Activated CD8-positive, alpha-beta memory T cell treated with anti-CD3 and anti-CD28 coated beads for 4 hours (primary cell): Measurements from ENCODE around the gene KRT17.
"Not testable (repeated sequence)": the region's sequence is repeated elsewhere in the genome, so short reads cannot be mapped to it uniquely, and the experiment has no call there.

Source experiments
- DNase-seq, 2 donors: peaks; one replicate each; pipeline ENCODE4 v3.0.0-alpha.2; 2020; ENCODE audit warnings: low read depth in 2 of 2

KRT17 gene

GRCh38 chr17:41619927-41620582 is 4.3 kb downstream of the KRT17 start:
- DNase-seq: not testable (repeated sequence)

- DNase-seq: no peak
Measured at GRCh38 chr17:41619036-41619926, 5.1 kb downstream of the KRT17 start.

- DNase-seq: no peak
Measured at GRCh38 chr17:41618341-41619035, 5.9 kb downstream of the KRT17 start.

GRCh38 chr17:41617698-41618097 is 6.7 kb downstream of the KRT17 start:
- DNase-seq: no peak

- no peak for DNase-seq
Measured at GRCh38 chr17:41617136-41617535, 7.2 kb downstream of the KRT17 start.

GRCh38 chr17:41616486-41616885 is 7.9 kb downstream of the KRT17 start:
- DNase-seq: not testable (repeated sequence)

GRCh38 chr17:41615454-41615853 is 8.9 kb downstream of the KRT17 start:
- no peak for DNase-seq

- DNase-seq: not testable (repeated sequence)
Measured at GRCh38 chr17:41614767-41615166, 9.6 kb downstream of the KRT17 start.

- no peak for DNase-seq
Measured at GRCh38 chr17:41614098-41614497, 10.3 kb downstream of the KRT17 start.

- no peak for DNase-seq
Measured at GRCh38 chr17:41613277-41614082, 10.9 kb downstream of the KRT17 start.

- DNase-seq: not testable (repeated sequence)
Measured at GRCh38 chr17:41612376-41613160, 11.8 kb downstream of the KRT17 start, which contains the start of gene KRT16. Gene KRT16, minus strand, starts transcription at chr17:41612767. Its CDS starts 79 bp downstream, at chr17:41612688.

GRCh38 chr17:41610965-41611640 is 13.3 kb downstream of the KRT17 start:
- DNase-seq: no peak

- DNase-seq: not testable (repeated sequence)
Measured at GRCh38 chr17:41610061-41610517, 14.3 kb downstream of the KRT17 start.

- DNase-seq: not testable (repeated sequence)
Measured at GRCh38 chr17:41606930-41607329, 17.4 kb downstream of the KRT17 start.

- DNase-seq: no peak
Measured at GRCh38 chr17:41602524-41602923, 21.9 kb downstream of the KRT17 start.

- DNase-seq: no peak
Measured at GRCh38 chr17:41600318-41600717, 24.1 kb downstream of the KRT17 start.

- no peak for DNase-seq
Measured at GRCh38 chr17:41599680-41600079, 24.7 kb downstream of the KRT17 start.

- no peak for DNase-seq
Measured at GRCh38 chr17:41595585-41595984, 28.8 kb downstream of the KRT17 start.

GRCh38 chr17:41594363-41594915 is 29.9 kb downstream of the KRT17 start:
- DNase-seq: no peak
